HepG2 (cell line): Measurements from ENCODE around the gene ELOVL2. TPM values are rescaled to one million over a fixed set of nuclear protein-coding genes. Genes with fewer than 3 reads are reported as not detected.

Experiments used
- ATAC-seq: fragments of 200-7000 bp; cut with Tn5 transposase; 3 replicates; pipeline ENCODE4 v1.9.1; 2020; ENCODE audit warnings: mild to moderate bottlenecking, moderate library complexity
- BruUV-seq: library from RNA; stranded (reverse); fragments of 400-500 nt; replicated peaks from 2 replicates; lab custom pipeline; 2021; lab: Mats Ljungman, UMichigan
- CTCF ChIA-PET: fragments of 300-600 bp; formaldehyde crosslinking; extraction: SDS; loops from one replicate; lab custom pipeline; 2021; ENCODE audit warnings: low total read pairs, inconsistent platforms, low intra/inter-chr PET ratio; lab: Yijun Ruan, JAX
- POLR2A ChIA-PET: fragments of 350-600 bp; sonication (Branson Sonifier 250); formaldehyde crosslinking; loops from one replicate; lab custom pipeline; 2020; ENCODE audit warnings: antibody characterized with exemption, inconsistent platforms; lab: Yijun Ruan, JAX
- DNase-seq: peaks from one replicate; pipeline ENCODE4 v3.0.0-alpha.2; 2015; ENCODE audit warnings: low spot score
- FAIRE-seq: peaks from 3 replicates; lab custom pipeline; 2011; peaks lifted over from hg19 to GRCh38; lab: Jason Lieb, UNC
- H2AFZ ChIP-seq: one replicate; pipeline ENCODE4 v1.6.1; 2011; ENCODE audit warnings: low read length, inconsistent platforms
- H3K27ac ChIP-seq: fragments of 300-600 bp; 3 replicates; pipeline ENCODE4 v1.8.0; 2011; ENCODE audit warnings: mixed run types, mild to moderate bottlenecking, mixed read lengths, low read length, inconsistent platforms; ENCODE audit not compliant: insufficient read depth; ENCODE audit errors: extremely low read length
- H3K27me3 ChIP-seq, 2 experiments: fragments of 200-600 bp in 1 of 2; 2 replicates in 1 of 2; 3 replicates in 1 of 2; pipeline versions ENCODE4 v1.6.0 to v1.8.0; 2011; ENCODE audit warnings: low read length in 2 of 2, mild to moderate bottlenecking in 2 of 2, moderate library complexity in 2 of 2, inconsistent platforms in 1 of 2; ENCODE audit not compliant: insufficient read depth in 2 of 2, control insufficient read depth in 1 of 2
- H3K36me3 ChIP-seq, 2 experiments: fragments of 200-600 bp in 1 of 2; replicated peaks in 1 of 2; 2 replicates in 1 of 2; 3 replicates in 1 of 2; pipeline versions ENCODE4 v1.5.1 to v1.8.0; 2011; ENCODE audit warnings: low read length in 2 of 2, inconsistent platforms in 1 of 2; ENCODE audit not compliant: insufficient read depth in 2 of 2, control insufficient read depth in 1 of 2
- H3K4me1 ChIP-seq: 2 replicates; pipeline ENCODE4 v1.5.1; 2012; ENCODE audit warnings: low read length, inconsistent platforms; ENCODE audit not compliant: insufficient read depth
- H3K4me2 ChIP-seq: 2 replicates; pipeline ENCODE4 v1.6.0; 2011; ENCODE audit warnings: low read depth, low read length, inconsistent platforms
- H3K4me3 ChIP-seq, 3 experiments: fragments of 200-600 bp in 1 of 3; sonication (generic), shearing (Covaris generic) in 1 of 3; replicated peaks in 1 of 3; 2 replicates each; pipeline ENCODE4 v1.5.1; 2011 to 2016; ENCODE audit warnings: low read length in 3 of 3, inconsistent platforms in 2 of 3, low read depth in 2 of 3, mild to moderate bottlenecking in 2 of 3, control low read depth in 1 of 3, mixed read lengths in 1 of 3; ENCODE audit not compliant: insufficient read depth in 1 of 3
- H3K79me2 ChIP-seq: one replicate; pipeline ENCODE4 v1.6.1; 2011; ENCODE audit warnings: low read length, inconsistent platforms; ENCODE audit not compliant: insufficient read depth
- H3K9ac ChIP-seq: 2 replicates; pipeline ENCODE4 v1.6.0; 2011; ENCODE audit warnings: mild to moderate bottlenecking, low read depth, low read length, inconsistent platforms; ENCODE audit not compliant: insufficient read depth
- H3K9me3 ChIP-seq: 2 replicates; pipeline ENCODE4 v1.5.1; 2012; ENCODE audit warnings: mild to moderate bottlenecking, low read length
- H4K20me1 ChIP-seq: 2 replicates; pipeline ENCODE4 v1.6.0; 2011; ENCODE audit warnings: inconsistent platforms, mild to moderate bottlenecking, low read length, moderate library complexity; ENCODE audit not compliant: insufficient read depth
- GATAD2A ChIP-seq: IDR thresholded peaks from 2 replicates; pipeline ENCODE4 v1.6.1; 2016
- GLMP ChIP-seq: sonication (generic); formaldehyde crosslinking; IDR thresholded peaks from 2 replicates; pipeline ENCODE4 v1.9.0; 2021; ENCODE audit warnings: missing genetic modification reagents, mild to moderate bottlenecking, borderline replicate concordance
- MNT ChIP-seq: fragments of 450-650 bp; IDR thresholded peaks from 2 replicates; pipeline ENCODE4 v1.6.1; 2016
- PHF20 ChIP-seq: sonication (generic); formaldehyde crosslinking; IDR thresholded peaks from 2 replicates; pipeline ENCODE4 v1.5.0; 2020; ENCODE audit warnings: mild to moderate bottlenecking, missing genetic modification reagents
- SRF ChIP-seq: IDR thresholded peaks from 2 replicates; pipeline ENCODE4 v1.6.1; 2011; ENCODE audit warnings: mild to moderate bottlenecking, low read depth, low read length, moderate library complexity
- TARDBP ChIP-seq: sonication (generic); formaldehyde crosslinking; IDR thresholded peaks from 2 replicates; pipeline ENCODE4 v1.8.0; 2022; ENCODE audit warnings: mild to moderate bottlenecking, missing genetic modification reagents
- ZMYM2 ChIP-seq: sonication (generic); formaldehyde crosslinking; IDR thresholded peaks from 2 replicates; pipeline ENCODE4 v1.8.0; 2022; ENCODE audit warnings: mild to moderate bottlenecking, missing genetic modification reagents
- ZNF282 ChIP-seq: fragments of 450-650 bp; IDR thresholded peaks from 2 replicates; pipeline ENCODE4 v1.6.1; 2018; ENCODE audit not compliant: partially characterized antibody
- ZNF333 ChIP-seq: sonication (generic); formaldehyde crosslinking; IDR thresholded peaks from 2 replicates; pipeline ENCODE4 v1.4.0; 2020; ENCODE audit warnings: mild to moderate bottlenecking, missing genetic modification reagents, borderline replicate concordance
- ZNF383 ChIP-seq: sonication (generic); formaldehyde crosslinking; IDR thresholded peaks from 2 replicates; pipeline ENCODE4 v1.4.0; 2020; ENCODE audit warnings: missing genetic modification reagents, mild to moderate bottlenecking, borderline replicate concordance
- ZNF777 ChIP-seq: sonication (generic); formaldehyde crosslinking; IDR thresholded peaks from 2 replicates; pipeline ENCODE4 v1.4.0; 2020; ENCODE audit warnings: missing genetic modification reagents
- WGBS: methylation state at CpG from one replicate; pipeline ENCODE4 v1.1.6; 2017; ENCODE audit warnings: low lambda C conversion rate; 5-methylcytosine and 5-hydroxymethylcytosine counted together
- in situ Hi-C: cut with HindIII; loops from 2 replicates; pipeline ENCODE4 v1.10.0; 2017; ENCODE audit warnings: low pct_unique_long_range_greater_than_20kb; ENCODE audit not compliant: extremely low pct_ligation_motif_present
- intact Hi-C: fragments of 100-400 bp; cut with micrococcal nuclease; formaldehyde crosslinking; loops from one replicate; pipeline ENCODE4 v1.10.0; 2022; ENCODE audit not compliant: unreplicated experiment
- polyA plus RNA-seq, 8 experiments: library from polyadenylated mRNA; depleted of rRNA in 3 of 8; stranded (reverse) in 7 of 8; unstranded in 1 of 8; fragments of >200 nt; fragmentation: Illumina TruSeq in 4 of 8; extraction: Trizol in 4 of 8; gene quantifications; 2 replicates each; pipeline versions ENCODE4 v1.2.1 to v1.2.3, GENCODE V29; 2011 to 2016; ENCODE audit warnings: low read depth in 4 of 8, missing spikeins in 1 of 8, mixed read lengths in 1 of 8; ENCODE audit not compliant: insufficient read depth in 1 of 8
- total RNA-seq, 5 experiments: library from RNA; depleted of rRNA; stranded (reverse); fragments of >200 nt; fragmentation: Illumina TruSeq; extraction: Trizol; gene quantifications; 2 replicates each; pipeline ENCODE4 v1.2.3, GENCODE V29; 2016; ENCODE audit warnings: low read depth in 1 of 5

ELOVL2 gene
- total and polyA plus RNA-seq, 2 of the 13 experiments (the other 11 are each of a cell fraction or from before 2014, with no cell fraction given), result 43.6 to 65.4 TPM

GRCh38 chr6:11054722-11055121, 10.6 kb upstream of the ELOVL2 start:
- Histone ChIP-seq H3K27me3 (no peaks in the 10 kb centered on the region), H3K4me2 (peak overlapping the region; percentile 32; the same call in 1 of the 2 replicates), H3K36me3 (no peaks in the 10 kb centered on the region), H3K4me3 (no peak overlapping the region), H4K20me1 (no peaks in the 10 kb centered on the region), H3K27ac (peak overlapping the region; percentile 59), H3K79me2 (no peaks in the 10 kb centered on the region), H3K9me3 (no peaks in the 10 kb centered on the region), H3K9ac (no peak overlapping the region), H2AFZ (no peak overlapping the region), H3K4me1 (peaks cover 44% of the 10 kb centered on the region)
- FAIRE-seq, result no peak
- peak; percentile 44 for ATAC-seq
- TF ChIP-seq ZNF383 (CRISPR knock-in tag) (no peak), TARDBP (CRISPR knock-in tag) (no peak), ZNF777 (CRISPR knock-in tag) (no peak), MNT (no peak), GLMP (CRISPR knock-in tag) (no peak), PHF20 (CRISPR knock-in tag) (no peak), ZNF282 (no peak), ZNF333 (CRISPR knock-in tag) (no peak), SRF (no peak), GATAD2A (no peak), ZMYM2 (CRISPR knock-in tag) (no peak)
- ChIA-PET POLR2A (interaction anchor here (0.6 to 2.1 kb wide), 4 partner anchors 12 to 47 kb away, joined by 3 to 7 read pairs (median 4); no protein-coding TSS in a partner anchor), CTCF (interaction anchor here (1.5 to 2.2 kb wide), 3 partner anchors 9 to 100 kb away, joined by 3 to 7 read pairs (median 3); partner anchors contain the start of gene ELOVL2)
- in situ Hi-C loops, result loop anchor here (25.0 kb wide), 1 partner anchor 567 kb away; no protein-coding TSS in a partner anchor
- BruUV-seq, result no TSS peak
- no peak for DNase-seq
- 88% methylated on average over 1 of the region's 1 CpG for WGBS
- intact Hi-C loops, result no loop called here
